ENCODE results near the gene EWSR1. TPM values are rescaled to one million over a fixed set of nuclear protein-coding genes. Genes with fewer than 3 reads are reported as not detected.

Gene EWSR1
- polyA plus RNA-seq, 3 donors: 81.2 to 280 (median 136) TPM

DNA sequence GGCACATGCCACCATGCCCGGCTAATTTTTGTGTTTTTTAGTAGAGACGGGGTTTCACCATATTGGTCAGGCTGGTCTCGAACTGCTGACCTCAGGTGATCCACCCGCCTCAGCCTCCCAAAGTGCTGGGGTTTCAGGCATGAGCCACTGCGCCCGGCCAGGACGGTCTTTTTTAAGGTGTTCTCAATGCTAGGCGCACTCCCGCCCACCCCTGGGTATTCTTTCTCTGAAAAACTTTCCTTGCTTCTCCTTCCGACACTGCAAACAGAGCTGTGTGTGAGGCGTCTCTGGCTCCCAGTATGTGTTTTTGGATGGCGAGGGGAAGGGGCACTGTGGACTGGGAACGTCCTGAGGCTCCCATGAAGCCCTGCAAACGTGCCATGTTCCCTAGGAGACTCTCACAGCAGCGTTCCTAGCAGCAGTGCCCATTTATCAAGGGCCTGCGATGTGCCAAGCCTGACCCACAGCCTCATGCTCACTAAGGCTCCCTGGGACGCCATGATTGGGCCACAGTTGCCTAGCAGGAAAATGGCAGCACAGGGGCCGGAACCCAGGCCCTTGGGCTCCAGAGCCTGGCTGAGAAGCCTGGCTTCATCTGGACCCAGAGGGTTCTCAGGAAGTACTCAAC, 49.9 kb downstream of the EWSR1 start:
- Mint-ChIP-seq H3K4me1 (peaks cover 23% of the 10 kb centered on the region), H3K27ac (no peak overlapping the region), H3K9me3 (peaks cover 4 to 31% (median 23%) of the 10 kb centered on the region in 7 donors), H3K36me3 (peaks cover 9 to 16% of the 10 kb centered on the region in 2 donors), H3K4me3 (no peak overlapping the region), H3K27me3 (ENCODE audit: low read depth in 3 of 3) (peaks cover 37 to 48% (median 44%) of the 10 kb centered on the region in 3 donors)
- H3K27ac ChIP-seq (ENCODE audit: low read depth in 1 of 2, low read length in 2 of 2): no peak overlapping the region
- no peak overlapping the region for H2AFZ ChIP-seq (ENCODE audit: insufficient read depth, low read depth, low read length, poor library complexity, severe bottlenecking)
- H3K4me2 ChIP-seq (replicated peaks; ENCODE audit: extremely low read depth, low read length, poor library complexity, severe bottlenecking): no peak overlapping the region
- H3K9ac ChIP-seq (ENCODE audit: insufficient read depth, low read length, poor library complexity, severe bottlenecking): no peak overlapping the region
- H3K4me3 ChIP-seq (replicated peaks in 1 of 3; ENCODE audit: low read depth in 2 of 3, low read length in 3 of 3): no peak overlapping the region
- peaks cover 30 to 37% of the 10 kb centered on the region in 2 donors for H3K27me3 ChIP-seq (ENCODE audit: control insufficient read depth in 2 of 2, insufficient read depth in 2 of 2, low read length in 2 of 2)
- DNase-seq: no peak
- H4K20me1 ChIP-seq (ENCODE audit: insufficient read depth, low read length): no peaks in the 10 kb centered on the region
- H3K79me2 ChIP-seq (ENCODE audit: insufficient read depth, low read length): no peaks in the 10 kb centered on the region
- TF ChIP-seq, protein P1, sequence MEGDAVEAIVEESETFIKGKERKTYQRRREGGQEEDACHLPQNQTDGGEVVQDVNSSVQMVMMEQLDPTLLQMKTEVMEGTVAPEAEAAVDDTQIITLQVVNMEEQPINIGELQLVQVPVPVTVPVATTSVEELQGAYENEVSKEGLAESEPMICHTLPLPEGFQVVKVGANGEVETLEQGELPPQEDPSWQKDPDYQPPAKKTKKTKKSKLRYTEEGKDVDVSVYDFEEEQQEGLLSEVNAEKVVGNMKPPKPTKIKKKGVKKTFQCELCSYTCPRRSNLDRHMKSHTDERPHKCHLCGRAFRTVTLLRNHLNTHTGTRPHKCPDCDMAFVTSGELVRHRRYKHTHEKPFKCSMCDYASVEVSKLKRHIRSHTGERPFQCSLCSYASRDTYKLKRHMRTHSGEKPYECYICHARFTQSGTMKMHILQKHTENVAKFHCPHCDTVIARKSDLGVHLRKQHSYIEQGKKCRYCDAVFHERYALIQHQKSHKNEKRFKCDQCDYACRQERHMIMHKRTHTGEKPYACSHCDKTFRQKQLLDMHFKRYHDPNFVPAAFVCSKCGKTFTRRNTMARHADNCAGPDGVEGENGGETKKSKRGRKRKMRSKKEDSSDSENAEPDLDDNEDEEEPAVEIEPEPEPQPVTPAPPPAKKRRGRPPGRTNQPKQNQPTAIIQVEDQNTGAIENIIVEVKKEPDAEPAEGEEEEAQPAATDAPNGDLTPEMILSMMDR (IDR thresholded peaks at IDR 0.05): no peak
- 91% methylated on average over 17 of the region's 18 CpGs for WGBS (ENCODE audit: insufficient coverage)
- no peaks in the 10 kb centered on the region for H3K36me3 ChIP-seq (replicated peaks in 1 of 2; ENCODE audit: control insufficient read depth in 1 of 2, insufficient read depth in 2 of 2, low read length in 2 of 2)
- H3K9me3 ChIP-seq (replicated peaks in 1 of 2; ENCODE audit: control insufficient read depth in 1 of 2, insufficient read depth in 1 of 2, low read length in 2 of 2): peaks cover 4 to 16% of the 10 kb centered on the region in 2 donors
- H3K4me1 ChIP-seq (ENCODE audit: control insufficient read depth in 1 of 2, insufficient read depth in 2 of 2, low read length in 2 of 2): peaks cover 18 to 31% of the 10 kb centered on the region in 2 donors
- intact Hi-C loops (cut with micrococcal nuclease): no loop called here

DNA sequence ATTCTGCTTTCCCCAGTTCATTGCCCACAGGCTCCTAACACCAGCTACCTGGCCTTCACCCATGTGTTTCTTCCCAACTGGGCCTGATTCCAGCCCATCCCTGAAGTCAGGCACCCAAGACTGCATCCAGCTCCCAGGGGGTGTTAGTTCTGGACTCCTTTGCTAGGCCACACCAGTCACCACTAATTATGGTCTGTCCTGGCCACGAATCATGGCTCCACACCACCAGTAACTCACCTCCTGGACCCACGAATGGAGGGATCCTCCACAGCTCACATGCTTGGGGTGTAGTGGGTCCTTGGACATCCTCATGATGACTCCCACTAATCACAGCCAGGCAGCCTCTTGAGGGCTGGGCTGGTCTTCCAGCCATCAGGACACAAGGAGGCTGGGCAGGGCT, 51.0 kb downstream of the EWSR1 start:
- H3K27me3 Mint-ChIP-seq (ENCODE audit: low read depth in 3 of 3): peaks cover 25 to 37% (median 34%) of the 10 kb centered on the region in 3 donors
- DNase-seq: no peak
- peaks cover 0 to 20% (median 11%) of the 10 kb centered on the region in 7 donors for H3K9me3 Mint-ChIP-seq
- H3K27ac Mint-ChIP-seq: no peak overlapping the region
- no peak overlapping the region for H3K4me3 Mint-ChIP-seq
- WGBS (ENCODE audit: insufficient coverage): no CpG with 5 or more reads among the region's 2 CpGs
- peaks cover 11 to 19% of the 10 kb centered on the region in 2 donors for H3K4me1 ChIP-seq (ENCODE audit: control insufficient read depth in 1 of 2, insufficient read depth in 2 of 2, low read length in 2 of 2)
- no peak overlapping the region for H3K9ac ChIP-seq (ENCODE audit: insufficient read depth, low read length, poor library complexity, severe bottlenecking)
- no peak overlapping the region for H3K4me2 ChIP-seq (replicated peaks; ENCODE audit: extremely low read depth, low read length, poor library complexity, severe bottlenecking)
- H3K36me3 ChIP-seq (replicated peaks in 1 of 2; ENCODE audit: control insufficient read depth in 1 of 2, insufficient read depth in 2 of 2, low read length in 2 of 2): no peaks in the 10 kb centered on the region
- no peaks in the 10 kb centered on the region for H4K20me1 ChIP-seq (ENCODE audit: insufficient read depth, low read length)
- peaks cover 12% of the 10 kb centered on the region for H3K4me1 Mint-ChIP-seq
- peaks cover 4 to 9% of the 10 kb centered on the region in 2 donors for H3K36me3 Mint-ChIP-seq
- peaks cover 24 to 27% of the 10 kb centered on the region in 2 donors for H3K27me3 ChIP-seq (ENCODE audit: control insufficient read depth in 2 of 2, insufficient read depth in 2 of 2, low read length in 2 of 2)
- no peak overlapping the region for H2AFZ ChIP-seq (ENCODE audit: insufficient read depth, low read depth, low read length, poor library complexity, severe bottlenecking)
- H3K9me3 ChIP-seq (replicated peaks in 1 of 2; ENCODE audit: control insufficient read depth in 1 of 2, insufficient read depth in 1 of 2, low read length in 2 of 2): peaks cover 0 to 7% of the 10 kb centered on the region in 2 donors
- no peaks in the 10 kb centered on the region for H3K79me2 ChIP-seq (ENCODE audit: insufficient read depth, low read length)
- H3K27ac ChIP-seq (ENCODE audit: low read depth in 1 of 2, low read length in 2 of 2): no peak overlapping the region
- no peak overlapping the region for H3K4me3 ChIP-seq (replicated peaks in 1 of 3; ENCODE audit: low read depth in 2 of 3, low read length in 3 of 3)
- intact Hi-C loops (cut with micrococcal nuclease): no loop called here
- TF ChIP-seq, protein P1 (IDR thresholded peaks at IDR 0.05): no peak
